ENCODE data around the gene PPP1R11.

The PPP1R11 gene

GRCh38 chr6:30073489-30074235 is 6.7 kb downstream of the PPP1R11 start:
- TF ChIP-seq ZFP3 (CRISPR knock-in tag; IDR thresholded peaks at IDR 0.05) (no peak), BACH2 (CRISPR knock-in tag; IDR thresholded peaks at IDR 0.05; ENCODE audit: borderline replicate concordance) (no peak), CSDC2 (CRISPR knock-in tag; IDR thresholded peaks at IDR 0.05) (no peak), PPARA (CRISPR knock-in tag; IDR thresholded peaks at IDR 0.05; ENCODE audit: borderline replicate concordance) (no peak), ARNTL (CRISPR knock-in tag; IDR thresholded peaks at IDR 0.05; ENCODE audit: borderline replicate concordance, low read depth) (no peak), SNAI2 (CRISPR knock-in tag; IDR thresholded peaks at IDR 0.05) (no peak), RARB (CRISPR knock-in tag; IDR thresholded peaks at IDR 0.05) (no peak), OSR1 (CRISPR knock-in tag; IDR thresholded peaks at IDR 0.05) (no peak), ZFP30 (CRISPR knock-in tag; IDR thresholded peaks at IDR 0.05) (no peak), GLIS3 (CRISPR knock-in tag; IDR thresholded peaks at IDR 0.05) (no peak), TOX (CRISPR knock-in tag; IDR thresholded peaks at IDR 0.05; ENCODE audit: borderline replicate concordance) (no peak), ZNF70 (CRISPR knock-in tag; IDR thresholded peaks at IDR 0.05) (no peak), POU6F1 (CRISPR knock-in tag; IDR thresholded peaks at IDR 0.05; ENCODE audit: borderline replicate concordance, low read depth) (no peak), CSRNP3 (CRISPR knock-in tag; IDR thresholded peaks at IDR 0.05) (no peak)
- ATAC-seq, result no peak

- ATAC-seq, result no peak
- TF ChIP-seq PPARA (CRISPR knock-in tag; IDR thresholded peaks at IDR 0.05; ENCODE audit: borderline replicate concordance) (no peak), GLIS3 (CRISPR knock-in tag; IDR thresholded peaks at IDR 0.05) (no peak), TSHZ2 (CRISPR knock-in tag; IDR thresholded peaks at IDR 0.05) (no peak), TCF4 (CRISPR knock-in tag; IDR thresholded peaks at IDR 0.05; ENCODE audit: borderline replicate concordance) (no peak), RARB (CRISPR knock-in tag; IDR thresholded peaks at IDR 0.05) (no peak), CSRNP3 (CRISPR knock-in tag; IDR thresholded peaks at IDR 0.05) (no peak), ZNF565 (CRISPR knock-in tag; conservative IDR thresholded peaks at IDR 0.05; ENCODE audit: low read depth) (no peak), SNAI2 (CRISPR knock-in tag; IDR thresholded peaks at IDR 0.05) (no peak), ESRRG (CRISPR knock-in tag; IDR thresholded peaks at IDR 0.05) (no peak), ZC3H10 (CRISPR knock-in tag; IDR thresholded peaks at IDR 0.05) (no peak), POU6F1 (CRISPR knock-in tag; IDR thresholded peaks at IDR 0.05; ENCODE audit: borderline replicate concordance, low read depth) (no peak), ZFP3 (CRISPR knock-in tag; IDR thresholded peaks at IDR 0.05) (no peak), ZNF70 (CRISPR knock-in tag; IDR thresholded peaks at IDR 0.05) (no peak), TOX (CRISPR knock-in tag; IDR thresholded peaks at IDR 0.05; ENCODE audit: borderline replicate concordance) (no peak), BACH2 (CRISPR knock-in tag; IDR thresholded peaks at IDR 0.05; ENCODE audit: borderline replicate concordance) (no peak), ZNF8 (CRISPR knock-in tag; IDR thresholded peaks at IDR 0.05) (no peak), CSDC2 (CRISPR knock-in tag; IDR thresholded peaks at IDR 0.05) (no peak), ZFP30 (CRISPR knock-in tag; IDR thresholded peaks at IDR 0.05) (no peak), CREB5 (CRISPR knock-in tag; IDR thresholded peaks at IDR 0.05; ENCODE audit: low read depth) (no peak)
These were observed 7.5 kb downstream of the PPP1R11 start for GRCh38 chr6:30074331-30075093.
